ENCODE measurements around the gene EDC4. TPM values are rescaled to one million over a fixed set of nuclear protein-coding genes. Genes with fewer than 3 reads are reported as not detected.

Gene EDC4
- total and polyA plus RNA-seq, 2 of the 13 experiments (the other 11 are each of a cell fraction or from before 2014, with no cell fraction given), result 51.4 to 59.1 TPM

- TF ChIP-seq ZNF142 (CRISPR knock-in tag; IDR thresholded peaks at IDR 0.05) (0 out of 2 replicates have a peak, but pooled peaks have one; percentile 17), MYC (CRISPR knock-in tag; IDR thresholded peaks at IDR 0.05; ENCODE audit: borderline replicate concordance) (peak; percentile 12), CREBL2 (CRISPR knock-in tag; IDR thresholded peaks at IDR 0.05; ENCODE audit: borderline replicate concordance) (peak; percentile 90; the same call in 1 of the 2 replicates), EHMT2 (IDR thresholded peaks at IDR 0.05; ENCODE audit: borderline replicate concordance, low read depth, low read length) (no peak), ZC3H4 (CRISPR knock-in tag; IDR thresholded peaks at IDR 0.05; ENCODE audit: borderline replicate concordance) (0 out of 2 replicates have a peak, but pooled peaks have one; percentile 27), ZNF367 (CRISPR knock-in tag; IDR thresholded peaks at IDR 0.05; ENCODE audit: borderline replicate concordance) (no peak), MEIS1 (CRISPR knock-in tag; IDR thresholded peaks at IDR 0.05; ENCODE audit: borderline replicate concordance) (peak; percentile 36), ZNF350 (CRISPR knock-in tag; IDR thresholded peaks at IDR 0.05; ENCODE audit: borderline replicate concordance, low read depth) (peak; percentile 91), ZNF235 (CRISPR knock-in tag; IDR thresholded peaks at IDR 0.05; ENCODE audit: borderline replicate concordance) (peak; percentile 67; the same call in 1 of the 2 replicates), POLR2AphosphoS2 (IDR thresholded peaks at IDR 0.05; ENCODE audit: low read depth, low read length) (no peak), ZNF205 (CRISPR knock-in tag; IDR thresholded peaks at IDR 0.05) (peak; percentile 100), ZNF740 (CRISPR knock-in tag; IDR thresholded peaks at IDR 0.05) (no peak), GATA4 (IDR thresholded peaks at IDR 0.05; ENCODE audit: borderline replicate concordance, low read depth) (no peak)
- TF ChIP-seq, protein P1, sequence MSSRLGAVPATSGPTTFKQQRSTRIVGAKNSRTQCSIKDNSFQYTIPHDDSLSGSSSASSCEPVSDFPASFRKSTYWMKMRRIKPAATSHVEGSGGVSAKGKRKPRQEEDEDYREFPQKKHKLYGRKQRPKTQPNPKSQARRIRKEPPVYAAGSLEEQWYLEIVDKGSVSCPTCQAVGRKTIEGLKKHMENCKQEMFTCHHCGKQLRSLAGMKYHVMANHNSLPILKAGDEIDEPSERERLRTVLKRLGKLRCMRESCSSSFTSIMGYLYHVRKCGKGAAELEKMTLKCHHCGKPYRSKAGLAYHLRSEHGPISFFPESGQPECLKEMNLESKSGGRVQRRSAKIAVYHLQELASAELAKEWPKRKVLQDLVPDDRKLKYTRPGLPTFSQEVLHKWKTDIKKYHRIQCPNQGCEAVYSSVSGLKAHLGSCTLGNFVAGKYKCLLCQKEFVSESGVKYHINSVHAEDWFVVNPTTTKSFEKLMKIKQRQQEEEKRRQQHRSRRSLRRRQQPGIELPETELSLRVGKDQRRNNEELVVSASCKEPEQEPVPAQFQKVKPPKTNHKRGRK (CRISPR knock-in tag; IDR thresholded peaks at IDR 0.05), result 0 out of 2 replicates have a peak, but pooled peaks have one; percentile 76
- TF ChIP-seq, protein P2, sequence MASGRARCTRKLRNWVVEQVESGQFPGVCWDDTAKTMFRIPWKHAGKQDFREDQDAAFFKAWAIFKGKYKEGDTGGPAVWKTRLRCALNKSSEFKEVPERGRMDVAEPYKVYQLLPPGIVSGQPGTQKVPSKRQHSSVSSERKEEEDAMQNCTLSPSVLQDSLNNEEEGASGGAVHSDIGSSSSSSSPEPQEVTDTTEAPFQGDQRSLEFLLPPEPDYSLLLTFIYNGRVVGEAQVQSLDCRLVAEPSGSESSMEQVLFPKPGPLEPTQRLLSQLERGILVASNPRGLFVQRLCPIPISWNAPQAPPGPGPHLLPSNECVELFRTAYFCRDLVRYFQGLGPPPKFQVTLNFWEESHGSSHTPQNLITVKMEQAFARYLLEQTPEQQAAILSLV (CRISPR knock-in tag; IDR thresholded peaks at IDR 0.05; ENCODE audit: borderline replicate concordance), result peak; percentile 71; the same call in 1 of the 2 replicates
- TF ChIP-seq, protein P3, sequence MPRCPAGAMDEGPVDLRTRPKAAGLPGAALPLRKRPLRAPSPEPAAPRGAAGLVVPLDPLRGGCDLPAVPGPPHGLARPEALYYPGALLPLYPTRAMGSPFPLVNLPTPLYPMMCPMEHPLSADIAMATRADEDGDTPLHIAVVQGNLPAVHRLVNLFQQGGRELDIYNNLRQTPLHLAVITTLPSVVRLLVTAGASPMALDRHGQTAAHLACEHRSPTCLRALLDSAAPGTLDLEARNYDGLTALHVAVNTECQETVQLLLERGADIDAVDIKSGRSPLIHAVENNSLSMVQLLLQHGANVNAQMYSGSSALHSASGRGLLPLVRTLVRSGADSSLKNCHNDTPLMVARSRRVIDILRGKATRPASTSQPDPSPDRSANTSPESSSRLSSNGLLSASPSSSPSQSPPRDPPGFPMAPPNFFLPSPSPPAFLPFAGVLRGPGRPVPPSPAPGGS (CRISPR knock-in tag; IDR thresholded peaks at IDR 0.05), result peak; percentile 91
Measured at GRCh38 chr16:67842509-67843342, 30.1 kb upstream of the EDC4 start (continued).
